ENCODE measurements around the gene EEF1AKMT2. TPM values are rescaled to one million over a fixed set of nuclear protein-coding genes. Genes with fewer than 3 reads are reported as not detected.

The EEF1AKMT2 gene
- total RNA-seq, 1 experiment from 2014 or later, result 18.2 TPM

DNA sequence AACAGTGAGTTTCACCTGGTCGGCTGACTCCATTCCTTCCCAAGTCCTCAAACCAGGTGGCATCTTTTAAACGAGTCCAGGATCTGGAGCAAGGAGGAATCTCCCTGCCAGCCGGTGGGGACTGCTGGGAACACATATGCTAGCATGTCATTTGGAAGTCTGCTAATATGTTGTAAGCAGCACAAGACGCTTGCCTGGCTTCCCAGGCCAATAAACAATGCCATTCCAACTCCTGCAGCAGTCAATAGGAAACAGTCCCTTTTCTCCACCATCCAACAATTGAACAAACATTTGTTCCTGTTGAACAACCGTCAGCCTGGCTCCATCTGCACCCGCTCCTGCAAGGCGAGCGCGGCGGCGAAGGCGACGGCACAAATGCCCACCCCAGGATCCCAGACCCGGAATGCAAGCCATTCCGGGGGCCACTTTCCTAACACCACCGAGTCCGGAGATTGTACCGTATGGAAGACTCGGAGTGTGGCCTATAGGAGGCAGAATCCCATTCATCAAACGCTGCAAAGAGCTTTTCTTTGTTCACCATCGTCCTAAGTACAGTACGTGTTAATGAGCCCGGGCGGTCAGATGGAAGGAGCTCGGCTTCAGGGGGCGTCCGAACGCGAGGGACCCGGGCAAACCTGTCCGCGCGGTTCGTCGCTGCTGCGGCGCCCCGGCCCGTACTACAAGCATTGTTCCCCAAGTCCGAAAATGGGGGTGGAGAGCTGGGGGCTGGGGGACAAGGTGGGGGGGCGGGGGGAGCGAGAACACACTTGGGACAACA is 49.1 kb downstream of the EEF1AKMT2 start:
- intact Hi-C loops (cut with micrococcal nuclease), result no loop called here
- peaks cover 54% of the 10 kb centered on the region for H3K4me1 ChIP-seq (ENCODE audit: insufficient read depth, low read length)
- H2AFZ ChIP-seq (ENCODE audit: low read length), result peak overlapping the region; percentile 61
- no peak overlapping the region for H3K27ac ChIP-seq (ENCODE audit: low read length)
- DNase-seq (peak; percentile 38), ATAC-seq (peak; percentile 8; the same call in 1 of the 2 replicates)
- no peak for TF ChIP-seq EZH2phosphoT487 (IDR thresholded peaks at IDR 0.05; ENCODE audit: borderline replicate concordance, low read length)
- TF ChIP-seq, protein P1, sequence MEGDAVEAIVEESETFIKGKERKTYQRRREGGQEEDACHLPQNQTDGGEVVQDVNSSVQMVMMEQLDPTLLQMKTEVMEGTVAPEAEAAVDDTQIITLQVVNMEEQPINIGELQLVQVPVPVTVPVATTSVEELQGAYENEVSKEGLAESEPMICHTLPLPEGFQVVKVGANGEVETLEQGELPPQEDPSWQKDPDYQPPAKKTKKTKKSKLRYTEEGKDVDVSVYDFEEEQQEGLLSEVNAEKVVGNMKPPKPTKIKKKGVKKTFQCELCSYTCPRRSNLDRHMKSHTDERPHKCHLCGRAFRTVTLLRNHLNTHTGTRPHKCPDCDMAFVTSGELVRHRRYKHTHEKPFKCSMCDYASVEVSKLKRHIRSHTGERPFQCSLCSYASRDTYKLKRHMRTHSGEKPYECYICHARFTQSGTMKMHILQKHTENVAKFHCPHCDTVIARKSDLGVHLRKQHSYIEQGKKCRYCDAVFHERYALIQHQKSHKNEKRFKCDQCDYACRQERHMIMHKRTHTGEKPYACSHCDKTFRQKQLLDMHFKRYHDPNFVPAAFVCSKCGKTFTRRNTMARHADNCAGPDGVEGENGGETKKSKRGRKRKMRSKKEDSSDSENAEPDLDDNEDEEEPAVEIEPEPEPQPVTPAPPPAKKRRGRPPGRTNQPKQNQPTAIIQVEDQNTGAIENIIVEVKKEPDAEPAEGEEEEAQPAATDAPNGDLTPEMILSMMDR (conservative IDR thresholded peaks at IDR 0.05; ENCODE audit: low read depth, low read length), result peak; percentile 38
- TF ChIP-seq EZH2 (IDR thresholded peaks at IDR 0.05; ENCODE audit: low read length, unreplicated experiment), result no peak
- no peaks in the 10 kb centered on the region for H3F3A ChIP-seq (ENCODE audit: low read length, unreplicated experiment)
- no peaks in the 10 kb centered on the region for H3K9me2 ChIP-seq (replicated peaks; ENCODE audit: low read length)
- BruUV-seq (replicated peaks), result no TSS peak
- 0 out of 2 replicates have a peak overlapping the region, but pooled peaks have one; percentile 2 for H3K9ac ChIP-seq (ENCODE audit: low read length)
- CTCF ChIA-PET, result interaction anchor here (0.6 to 0.8 kb wide), 4 partner anchors 23 to 1515 kb away, joined by 4 to 6 read pairs (median 5); partner anchors contain the start of gene EEF1AKMT2
- H3K36me3 ChIP-seq (ENCODE audit: low read depth, low read length), result no peaks in the 10 kb centered on the region
- POLR2A ChIA-PET (ENCODE audit: unreplicated experiment), result no interaction called here
- H3K4me2 ChIP-seq (ENCODE audit: low read length), result peak overlapping the region; percentile 83
- no peaks in the 10 kb centered on the region for H3K27me3 ChIP-seq (ENCODE audit: low read length)
- peak overlapping the region; percentile 92 for H3K4me3 ChIP-seq (ENCODE audit: low read length)
- no peaks in the 10 kb centered on the region for H4K20me1 ChIP-seq (ENCODE audit: low read length)
- H3K79me2 ChIP-seq (ENCODE audit: low read length), result peaks cover 57% of the 10 kb centered on the region
- H3K9me3 ChIP-seq (ENCODE audit: low read length), result no peaks in the 10 kb centered on the region

DNA sequence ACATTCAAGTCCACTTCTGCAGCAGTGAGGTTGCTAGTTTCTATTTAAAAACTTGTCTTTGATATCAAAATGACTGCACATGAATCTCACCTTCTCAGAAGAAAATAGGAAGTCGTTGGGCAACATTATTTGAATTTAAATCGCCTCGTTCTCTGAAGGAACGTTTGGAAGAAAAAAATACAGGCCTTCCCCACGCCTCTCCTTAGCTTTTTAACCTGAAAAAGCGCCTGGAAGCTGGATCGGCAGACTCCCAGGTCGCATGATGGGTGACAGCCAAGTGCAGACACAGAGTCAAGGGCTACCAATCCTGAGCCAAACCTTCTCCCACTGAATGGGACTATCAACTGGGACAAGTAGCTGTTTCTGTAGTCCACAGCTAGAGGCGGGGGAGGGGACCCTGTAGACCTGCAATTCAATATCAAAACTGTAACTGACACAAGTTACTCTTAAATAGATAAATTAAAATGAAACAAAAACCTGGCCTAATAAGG is 49.7 kb downstream of the EEF1AKMT2 start:
- Histone ChIP-seq H3K9ac (ENCODE audit: low read length) (no peak overlapping the region), H2AFZ (ENCODE audit: low read length) (peak overlapping the region; percentile 61; the same call in 1 of the 2 replicates), H3K4me2 (ENCODE audit: low read length) (peak overlapping the region; percentile 83), H3K9me3 (ENCODE audit: low read length) (no peaks in the 10 kb centered on the region), H3K79me2 (ENCODE audit: low read length) (peaks cover 63% of the 10 kb centered on the region), H3F3A (ENCODE audit: low read length, unreplicated experiment) (no peaks in the 10 kb centered on the region), H3K36me3 (ENCODE audit: low read depth, low read length) (no peaks in the 10 kb centered on the region), H3K27ac (ENCODE audit: low read length) (no peak overlapping the region), H3K4me3 (ENCODE audit: low read length) (peak overlapping the region; percentile 92), H4K20me1 (ENCODE audit: low read length) (no peaks in the 10 kb centered on the region), H3K4me1 (ENCODE audit: insufficient read depth, low read length) (peaks cover 56% of the 10 kb centered on the region), H3K27me3 (ENCODE audit: low read length) (no peaks in the 10 kb centered on the region), H3K9me2 (replicated peaks; ENCODE audit: low read length) (no peaks in the 10 kb centered on the region)
- no peak for TF ChIP-seq EZH2 (IDR thresholded peaks at IDR 0.05; ENCODE audit: low read length, unreplicated experiment)
- ChIA-PET CTCF (interaction anchor here (0.6 to 1.6 kb wide), 5 partner anchors 37 to 747 kb away, joined by 3 to 16 read pairs (median 4); no protein-coding TSS in a partner anchor), POLR2A (ENCODE audit: unreplicated experiment) (no interaction called here)
- no peak for DNase-seq
- no TSS peak for BruUV-seq (replicated peaks)
- intact Hi-C loops (cut with micrococcal nuclease), result loop anchor here (1.0 kb wide), 3 partner anchors 23 to 212 kb away; no protein-coding TSS in a partner anchor
- ATAC-seq, result no peak

- H3K9me2 ChIP-seq (replicated peaks; ENCODE audit: low read length), result no peaks in the 10 kb centered on the region
- no peaks in the 10 kb centered on the region for H3K27me3 ChIP-seq (ENCODE audit: low read length)
- ATAC-seq, result peak; percentile 47
- DNase-seq, result peak; percentile 71
- H2AFZ ChIP-seq (ENCODE audit: low read length), result peak overlapping the region; percentile 75
- H3K4me3 ChIP-seq (ENCODE audit: low read length), result peak overlapping the region; percentile 92
- POLR2A ChIA-PET (ENCODE audit: unreplicated experiment), result no interaction called here
- peaks cover 68% of the 10 kb centered on the region for H3K79me2 ChIP-seq (ENCODE audit: low read length)
- TF ChIP-seq EZH2 (IDR thresholded peaks at IDR 0.05; ENCODE audit: low read length, unreplicated experiment) (no peak), EZH2phosphoT487 (IDR thresholded peaks at IDR 0.05; ENCODE audit: borderline replicate concordance, low read length) (no peak)
- TF ChIP-seq, protein P1 (conservative IDR thresholded peaks at IDR 0.05; ENCODE audit: low read depth, low read length), result peak; percentile 71
- no TSS peak for BruUV-seq (replicated peaks)
- no peaks in the 10 kb centered on the region for H3F3A ChIP-seq (ENCODE audit: low read length, unreplicated experiment)
- peak overlapping the region; percentile 57; the same call in 1 of the 2 replicates for H3K27ac ChIP-seq (ENCODE audit: low read length)
- intact Hi-C loops (cut with micrococcal nuclease), result loop anchor here (1.0 kb wide), 3 partner anchors 22 to 211 kb away; no protein-coding TSS in a partner anchor
- CTCF ChIA-PET, result interaction anchor here (0.6 to 1.6 kb wide), 7 partner anchors 16 to 747 kb away, joined by 3 to 16 read pairs (median 3); partner anchors contain the start of gene LHPP
- no peaks in the 10 kb centered on the region for H3K9me3 ChIP-seq (ENCODE audit: low read length)
- no peaks in the 10 kb centered on the region for H4K20me1 ChIP-seq (ENCODE audit: low read length)
- peak overlapping the region; percentile 83 for H3K4me2 ChIP-seq (ENCODE audit: low read length)
- H3K4me1 ChIP-seq (ENCODE audit: insufficient read depth, low read length), result peaks cover 57% of the 10 kb centered on the region
- peak overlapping the region; percentile 46 for H3K9ac ChIP-seq (ENCODE audit: low read length)
- no peaks in the 10 kb centered on the region for H3K36me3 ChIP-seq (ENCODE audit: low read depth, low read length)
These were observed 50.3 kb downstream of the EEF1AKMT2 start for GRCh38 chr10:124741281-124741921.

Measured in PC-3 (cell line).